ENCODE data around the gene ETFA.

DNA sequence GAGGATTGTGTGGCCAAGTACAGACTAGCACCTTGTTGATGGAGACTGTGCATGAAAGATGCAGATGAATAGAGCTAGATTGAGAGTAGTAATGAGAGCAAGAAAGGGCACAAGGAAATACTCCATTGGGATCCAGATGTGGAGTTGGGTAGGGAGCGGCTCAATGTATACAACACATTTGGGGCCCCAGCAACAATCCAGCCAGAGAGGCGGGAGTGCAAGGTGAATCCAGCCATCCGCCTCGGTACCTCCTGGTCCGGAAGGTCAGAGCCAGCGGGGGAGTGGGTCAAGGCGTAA lies 34.3 kb upstream of the ETFA start:
- TF ChIP-seq POLR2AphosphoS5 (IDR thresholded peaks at IDR 0.05; ENCODE audit: insufficient read depth in 1 of 2, low read depth in 1 of 2) (no peak), POLR2A (IDR thresholded peaks at IDR 0.05) (no peak)

All from vagina (tissue), 2 donors.